DND-41 (cell line): ENCODE measurements around the gene FYB1.

ENCODE experiments used
- CTCF ChIP-seq: IDR thresholded peaks from 2 replicates; pipeline ENCODE4 v1.5.1; 2012; ENCODE audit warnings: borderline replicate concordance, low read length, moderate library complexity, mild to moderate bottlenecking; ENCODE audit not compliant: poor library complexity, severe bottlenecking; ENCODE audit errors: extremely low read depth
- EZH2 ChIP-seq: IDR thresholded peaks from 3 replicates; pipeline ENCODE4 v1.6.1; 2012; ENCODE audit warnings: borderline replicate concordance, low read depth, mild to moderate bottlenecking, moderate library complexity, low read length, inconsistent platforms; ENCODE audit not compliant: severe bottlenecking

GRCh38 chr5:39240750-39241149 is 21.4 kb upstream of the FYB1 start:
- no peak for TF ChIP-seq EZH2
- no peak for TF ChIP-seq CTCF
